ENCODE measurements around the gene SEMA6C.

- TF ChIP-seq CTCF (IDR thresholded peaks at IDR 0.05 in 8 of 11, conservative IDR thresholded peaks at IDR 0.05 in 3 of 11) (no peak), POLR2A (IDR thresholded peaks at IDR 0.05) (no peak)
Measured at GRCh38 chr1:151104630-151105029, 41.8 kb downstream of the SEMA6C start.

Measured in spleen (tissue), 7 donors.